Fibroblast of villous mesenchyme (primary cell): ENCODE data around the gene CNNM3. TPM values are rescaled to one million over a fixed set of nuclear protein-coding genes. Genes with fewer than 3 reads are reported as not detected.

ENCODE experiments used
- DNase-seq: peaks from one replicate; pipeline ENCODE4 v3.0.0-alpha.2; 2010; ENCODE audit warnings: low read depth
- H3K4me3 ChIP-seq: 2 replicates; pipeline ENCODE4 v1.5.1; 2011; ENCODE audit warnings: low read depth, mild to moderate bottlenecking, low read length
- total RNA-seq: library from RNA; depleted of rRNA; stranded (reverse); fragments of >200 nt; gene quantifications from 2 replicates; pipeline ENCODE4 v1.2.3, GENCODE V29; 2012
- TF ChIP-seq, protein P1 (sequence below): IDR thresholded peaks from 2 replicates; pipeline ENCODE4 v1.5.1; 2012; ENCODE audit warnings: low read depth, mild to moderate bottlenecking, low read length; ENCODE audit not compliant: insufficient read depth

The CNNM3 gene
- total RNA-seq, 1 donor, result 8.6 TPM

DNA sequence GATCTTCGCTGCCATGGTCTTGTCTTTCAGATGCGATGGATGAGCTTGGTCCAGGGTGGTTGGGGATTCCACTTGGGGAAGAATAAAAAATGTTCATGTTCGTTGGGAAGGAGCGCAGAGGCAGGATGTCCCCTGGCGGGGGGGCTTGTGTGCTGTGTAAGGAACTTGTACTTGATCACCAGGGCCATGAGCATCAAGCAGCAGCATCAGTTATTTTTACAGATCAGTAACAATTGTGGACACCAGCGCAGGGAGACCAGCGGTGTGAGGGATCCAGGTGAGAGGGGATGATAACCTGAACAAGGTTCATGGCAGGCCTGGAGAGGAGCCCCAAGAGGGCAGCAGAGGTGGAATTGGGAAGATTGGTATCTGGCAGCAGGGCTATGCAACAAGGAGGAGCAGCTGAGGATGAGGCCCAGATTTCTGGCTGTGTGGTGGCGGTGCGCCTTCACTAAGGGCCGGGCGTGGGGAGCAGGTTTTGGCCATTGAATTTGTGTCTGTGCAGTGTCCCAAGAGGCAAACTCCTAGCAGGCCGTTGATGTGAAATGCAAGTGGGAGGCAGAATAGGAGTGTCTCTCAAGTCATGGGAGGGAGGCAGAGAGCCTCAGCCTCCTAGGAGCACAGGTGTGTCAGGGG, 3.9 kb downstream of the CNNM3 start:
- TF ChIP-seq, protein P1, sequence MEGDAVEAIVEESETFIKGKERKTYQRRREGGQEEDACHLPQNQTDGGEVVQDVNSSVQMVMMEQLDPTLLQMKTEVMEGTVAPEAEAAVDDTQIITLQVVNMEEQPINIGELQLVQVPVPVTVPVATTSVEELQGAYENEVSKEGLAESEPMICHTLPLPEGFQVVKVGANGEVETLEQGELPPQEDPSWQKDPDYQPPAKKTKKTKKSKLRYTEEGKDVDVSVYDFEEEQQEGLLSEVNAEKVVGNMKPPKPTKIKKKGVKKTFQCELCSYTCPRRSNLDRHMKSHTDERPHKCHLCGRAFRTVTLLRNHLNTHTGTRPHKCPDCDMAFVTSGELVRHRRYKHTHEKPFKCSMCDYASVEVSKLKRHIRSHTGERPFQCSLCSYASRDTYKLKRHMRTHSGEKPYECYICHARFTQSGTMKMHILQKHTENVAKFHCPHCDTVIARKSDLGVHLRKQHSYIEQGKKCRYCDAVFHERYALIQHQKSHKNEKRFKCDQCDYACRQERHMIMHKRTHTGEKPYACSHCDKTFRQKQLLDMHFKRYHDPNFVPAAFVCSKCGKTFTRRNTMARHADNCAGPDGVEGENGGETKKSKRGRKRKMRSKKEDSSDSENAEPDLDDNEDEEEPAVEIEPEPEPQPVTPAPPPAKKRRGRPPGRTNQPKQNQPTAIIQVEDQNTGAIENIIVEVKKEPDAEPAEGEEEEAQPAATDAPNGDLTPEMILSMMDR, result no peak
- no peak for DNase-seq
- no peak overlapping the region for H3K4me3 ChIP-seq

DNA sequence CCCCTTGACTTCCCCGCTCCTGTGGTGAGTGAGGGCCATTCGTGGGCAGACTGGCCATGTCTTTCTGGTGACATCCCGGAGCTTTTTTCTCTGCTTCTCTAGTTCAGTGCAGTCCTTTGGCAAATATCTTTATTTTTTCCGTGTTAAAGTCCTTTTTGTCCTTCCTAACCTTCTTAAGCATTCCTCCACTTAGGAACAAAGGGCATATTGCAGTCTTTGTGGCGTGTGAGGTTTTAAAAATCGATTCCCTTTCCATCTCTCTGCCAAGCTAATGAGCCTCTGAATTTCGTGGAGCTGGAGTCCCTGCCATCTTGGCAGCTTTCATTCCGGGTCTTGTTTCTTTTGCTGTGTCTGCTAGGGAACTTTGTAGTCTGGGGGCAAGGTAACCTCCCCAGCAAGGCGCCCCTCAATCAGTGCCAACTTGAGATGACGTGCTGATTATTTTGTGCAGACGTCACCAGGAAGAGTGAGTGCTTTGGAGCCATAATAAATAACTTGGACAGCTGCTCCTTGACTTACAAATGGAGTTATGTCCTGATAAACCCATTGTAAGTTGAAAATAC, 5.1 kb downstream of the CNNM3 start:
- TF ChIP-seq, protein P1, result no peak
- no peak overlapping the region for H3K4me3 ChIP-seq
- no peak for DNase-seq

DNA sequence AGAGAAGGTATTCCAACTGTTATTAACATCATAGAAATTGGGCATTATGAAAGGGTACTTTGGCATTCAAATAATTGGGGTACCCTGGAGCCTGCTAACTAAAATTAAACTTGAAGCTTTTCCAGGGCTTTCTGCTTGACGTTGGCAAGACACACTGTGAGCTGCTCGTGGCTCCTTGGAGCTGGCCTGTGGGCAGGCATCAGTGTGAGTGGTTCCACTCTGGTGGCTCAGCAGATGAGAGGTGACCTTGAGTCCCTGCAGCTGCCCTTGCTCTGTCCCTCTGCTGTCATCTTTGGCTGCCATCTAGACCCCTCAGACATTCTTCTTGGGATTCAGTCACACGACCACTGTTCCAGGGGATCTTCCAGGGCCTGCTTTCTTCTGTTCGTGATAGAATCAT, 6.7 kb downstream of the CNNM3 start:
- H3K4me3 ChIP-seq, result no peak overlapping the region
- TF ChIP-seq, protein P1, result no peak

DNA sequence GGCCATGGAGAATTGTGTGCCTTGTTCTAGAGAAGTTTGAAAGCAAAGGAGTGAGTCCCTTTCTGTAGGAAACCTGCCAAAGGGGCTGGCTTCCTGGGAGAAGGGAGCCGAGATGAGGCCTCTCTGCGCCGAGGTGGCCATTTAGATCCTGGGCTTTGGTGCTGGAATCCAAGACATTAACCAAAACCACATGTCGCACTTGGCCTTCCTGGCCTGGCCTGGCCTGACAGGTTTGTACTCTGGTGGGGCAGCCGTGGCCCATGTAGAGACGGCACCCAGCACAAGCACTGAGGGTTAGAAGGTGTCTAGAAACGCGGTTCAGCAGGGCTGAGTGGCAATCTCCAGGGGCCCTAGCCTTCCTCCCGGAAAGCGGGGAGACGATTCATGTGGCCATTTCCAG, 7.1 kb downstream of the CNNM3 start:
- no peak overlapping the region for H3K4me3 ChIP-seq
- peak; percentile 16 for DNase-seq
- TF ChIP-seq, protein P1, result no peak

More for the DNA sequence above, 6.7 kb downstream of the CNNM3 start:
- no peak for DNase-seq

DNA sequence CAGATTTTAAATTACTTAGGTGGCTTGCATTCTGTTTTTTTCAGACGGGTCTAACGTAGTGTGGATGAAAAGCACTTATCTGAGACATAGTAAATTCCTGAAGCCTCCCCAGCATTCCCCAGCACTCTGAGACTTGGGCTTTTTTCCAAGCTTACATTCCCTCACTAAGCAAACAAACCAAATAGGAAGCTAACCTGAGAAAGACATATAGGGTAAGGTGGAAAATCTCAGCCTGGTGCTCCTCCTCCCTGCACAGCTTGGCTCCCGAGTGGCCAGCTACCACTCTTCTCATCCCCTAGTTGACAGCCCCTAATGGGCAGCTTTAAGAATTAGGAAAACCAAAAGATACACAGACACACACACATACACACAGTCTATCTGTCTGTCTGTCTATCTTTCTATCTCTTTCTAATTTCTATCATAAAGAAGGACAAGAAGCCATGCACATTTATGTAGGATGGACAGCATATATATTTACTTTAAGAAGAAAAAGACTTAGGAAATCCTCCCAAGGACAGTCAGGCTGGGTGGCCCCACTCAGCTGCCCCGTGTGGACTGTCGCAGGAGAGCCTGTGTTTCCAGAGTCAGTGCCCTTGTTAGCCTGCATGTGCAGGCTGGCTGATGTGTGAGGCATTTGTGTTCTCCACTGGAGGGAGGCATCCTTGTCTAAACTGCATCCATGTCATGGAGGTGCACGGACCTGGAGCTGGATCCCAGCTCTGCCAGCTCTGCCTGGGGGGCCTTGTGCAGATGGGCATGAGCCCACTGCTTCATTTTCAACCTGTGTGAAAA, 8.2 kb downstream of the CNNM3 start:
- TF ChIP-seq, protein P1, result no peak
- H3K4me3 ChIP-seq, result no peak overlapping the region
- DNase-seq, result peak; percentile 68

DNA sequence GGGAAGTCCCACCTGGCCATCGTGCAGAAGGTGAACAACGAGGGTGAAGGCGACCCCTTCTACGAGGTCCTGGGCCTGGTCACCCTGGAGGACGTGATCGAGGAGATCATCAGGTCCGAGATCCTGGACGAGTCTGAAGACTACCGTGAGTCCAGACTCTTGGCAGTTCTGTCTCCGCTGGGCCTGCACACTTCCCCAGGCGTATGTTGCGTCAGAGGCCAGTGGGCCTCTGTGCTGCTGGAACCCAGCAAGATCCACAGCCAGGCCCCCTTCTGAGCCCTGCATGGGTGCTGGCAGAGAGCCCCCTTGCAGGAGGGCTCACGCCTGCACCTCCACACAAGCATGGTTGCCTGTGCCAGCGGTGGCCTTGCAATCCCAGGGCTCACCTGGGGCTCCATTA, 9.0 kb downstream of the CNNM3 start:
- TF ChIP-seq, protein P1, result no peak
- no peak overlapping the region for H3K4me3 ChIP-seq
- no peak for DNase-seq
